Measurements from ENCODE around the gene SPANXN4.

The SPANXN4 gene

GRCh38 chrX:143058120-143058519 lies 32.4 kb downstream of the SPANXN4 start:
- Histone ChIP-seq H3K79me1 (ENCODE audit: low read length) (no peaks in the 10 kb centered on the region), H3K4me1 (ENCODE audit: control insufficient read depth, low read depth, low read length) (no peaks in the 10 kb centered on the region), H2AK5ac (ENCODE audit: low read length) (no peak overlapping the region), H3K56ac (ENCODE audit: low read length) (no peak overlapping the region), H4K5ac (ENCODE audit: low read length) (no peak overlapping the region), H3K4me2 (ENCODE audit: low read length) (no peak overlapping the region), H3K27ac (ENCODE audit: low read depth, low read length) (no peak overlapping the region), H3K23ac (ENCODE audit: low read length) (no peak overlapping the region), H3K4me3 (ENCODE audit: low read length) (no peak overlapping the region), H2BK120ac (ENCODE audit: low read depth, low read length) (no peak overlapping the region), H2BK15ac (replicated peaks; ENCODE audit: low read depth) (no peak overlapping the region), H3K4ac (ENCODE audit: low read depth, low read length) (no peak overlapping the region), H3K18ac (ENCODE audit: low read length) (no peak overlapping the region), H3K36me3 (ENCODE audit: control insufficient read depth, insufficient read depth, low read length) (no peaks in the 10 kb centered on the region), H3K27me3 (ENCODE audit: insufficient read depth, low read length, poor library complexity) (no peaks in the 10 kb centered on the region), H2BK5ac (ENCODE audit: low read length) (no peak overlapping the region), H4K8ac (ENCODE audit: low read depth, low read length) (no peak overlapping the region), H3K9ac (ENCODE audit: low read length) (no peak overlapping the region), H3K79me2 (ENCODE audit: control insufficient read depth, insufficient read depth, low read length) (no peaks in the 10 kb centered on the region)
- no CpG with 5 or more reads among the region's 4 CpGs for WGBS (ENCODE audit: extremely low coverage, insufficient coverage, low lambda C conversion rate)
- DNase-seq, result no peak

DNA sequence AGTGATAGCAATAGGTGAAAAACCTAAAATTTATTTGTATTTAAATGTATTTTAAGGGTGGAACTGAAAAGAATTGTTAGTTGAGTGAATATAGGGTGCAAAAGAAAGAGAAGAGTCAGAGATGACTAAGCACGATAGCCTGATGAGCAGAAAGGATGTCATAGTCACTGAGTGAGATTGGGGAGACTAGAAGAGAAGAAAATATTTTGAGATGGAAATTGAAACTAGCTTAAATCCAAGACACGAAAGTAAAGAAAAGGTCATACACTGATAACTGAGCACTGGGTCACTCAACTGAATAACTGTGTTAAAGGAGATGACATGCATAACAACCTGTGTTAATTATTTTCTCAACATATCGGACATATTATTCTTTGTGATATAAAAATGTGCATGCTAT lies 55.5 kb downstream of the SPANXN4 start:
- H3K18ac ChIP-seq (ENCODE audit: low read length), result no peak overlapping the region
- no peak overlapping the region for H2BK5ac ChIP-seq (ENCODE audit: low read length)
- H3K36me3 ChIP-seq (ENCODE audit: control insufficient read depth, insufficient read depth, low read length), result no peaks in the 10 kb centered on the region
- WGBS (ENCODE audit: extremely low coverage, insufficient coverage, low lambda C conversion rate), result no CpG with 5 or more reads among the region's 3 CpGs
- no peaks in the 10 kb centered on the region for H3K79me1 ChIP-seq (ENCODE audit: low read length)
- H3K4me2 ChIP-seq (ENCODE audit: low read length), result no peak overlapping the region
- H2AK5ac ChIP-seq (ENCODE audit: low read length), result no peak overlapping the region
- H3K4me1 ChIP-seq (ENCODE audit: control insufficient read depth, low read depth, low read length), result no peaks in the 10 kb centered on the region
- DNase-seq, result no peak
- H3K9ac ChIP-seq (ENCODE audit: low read length), result no peak overlapping the region
- no peaks in the 10 kb centered on the region for H3K27me3 ChIP-seq (ENCODE audit: insufficient read depth, low read length, poor library complexity)
- no peak overlapping the region for H2BK15ac ChIP-seq (replicated peaks; ENCODE audit: low read depth)
- no peak overlapping the region for H2BK120ac ChIP-seq (ENCODE audit: low read depth, low read length)
- no peak overlapping the region for H4K5ac ChIP-seq (ENCODE audit: low read length)
- no peak overlapping the region for H3K4ac ChIP-seq (ENCODE audit: low read depth, low read length)
- H4K8ac ChIP-seq (ENCODE audit: low read depth, low read length), result no peak overlapping the region
- no peak overlapping the region for H3K23ac ChIP-seq (ENCODE audit: low read length)
- no peaks in the 10 kb centered on the region for H3K79me2 ChIP-seq (ENCODE audit: control insufficient read depth, insufficient read depth, low read length)
- no peak overlapping the region for H3K27ac ChIP-seq (ENCODE audit: low read depth, low read length)
- no peak overlapping the region for H3K56ac ChIP-seq (ENCODE audit: low read length)
- H3K4me3 ChIP-seq (ENCODE audit: low read length), result no peak overlapping the region

DNA sequence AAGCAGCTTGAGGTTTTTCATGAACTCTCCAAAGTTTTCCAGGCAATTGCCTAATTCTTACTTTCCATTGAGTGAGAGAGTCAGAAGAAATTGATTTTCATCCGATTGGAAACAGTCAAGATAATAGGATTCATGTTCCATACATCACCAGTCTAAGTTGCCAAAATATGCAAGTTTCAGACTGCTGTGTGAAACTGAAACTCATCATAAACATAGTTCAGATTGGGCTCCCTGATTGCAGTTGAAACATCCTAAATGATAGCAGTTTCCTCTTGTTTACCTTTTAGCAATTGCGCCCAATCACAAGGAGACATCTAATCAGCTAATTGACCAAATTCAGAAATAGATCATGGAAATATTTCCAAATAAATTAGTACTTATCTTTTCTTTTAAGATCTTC lies 56.8 kb downstream of the SPANXN4 start:
- Histone ChIP-seq H3K23ac (ENCODE audit: low read length) (no peak overlapping the region), H3K56ac (ENCODE audit: low read length) (no peak overlapping the region), H4K8ac (ENCODE audit: low read depth, low read length) (no peak overlapping the region), H3K9ac (ENCODE audit: low read length) (no peak overlapping the region), H2BK120ac (ENCODE audit: low read depth, low read length) (no peak overlapping the region), H3K4me3 (ENCODE audit: low read length) (no peak overlapping the region), H3K27me3 (ENCODE audit: insufficient read depth, low read length, poor library complexity) (no peaks in the 10 kb centered on the region), H3K27ac (ENCODE audit: low read depth, low read length) (no peak overlapping the region), H3K4ac (ENCODE audit: low read depth, low read length) (no peak overlapping the region), H4K5ac (ENCODE audit: low read length) (no peak overlapping the region), H3K4me1 (ENCODE audit: control insufficient read depth, low read depth, low read length) (no peaks in the 10 kb centered on the region), H3K79me1 (ENCODE audit: low read length) (no peaks in the 10 kb centered on the region), H3K36me3 (ENCODE audit: control insufficient read depth, insufficient read depth, low read length) (no peaks in the 10 kb centered on the region), H3K79me2 (ENCODE audit: control insufficient read depth, insufficient read depth, low read length) (no peaks in the 10 kb centered on the region), H3K18ac (ENCODE audit: low read length) (no peak overlapping the region), H2BK5ac (ENCODE audit: low read length) (no peak overlapping the region), H2BK15ac (replicated peaks; ENCODE audit: low read depth) (no peak overlapping the region), H2AK5ac (ENCODE audit: low read length) (no peak overlapping the region), H3K4me2 (ENCODE audit: low read length) (no peak overlapping the region)
- WGBS (ENCODE audit: extremely low coverage, insufficient coverage, low lambda C conversion rate), result no CpG with 5 or more reads among the region's 2 CpGs
- DNase-seq, result no peak
